HEK293T (cell line): ENCODE measurements around the gene ZFP36.

Experiments
- HDGF ChIP-seq: fragments of 450-650 bp; IDR thresholded peaks from 2 replicates; pipeline ENCODE4 v1.6.1; 2017; ENCODE audit warnings: antibody characterized with exemption, borderline replicate concordance
- LEF1 ChIP-seq: fragments of 450-650 bp; IDR thresholded peaks from 2 replicates; pipeline ENCODE4 v1.6.1; 2017; ENCODE audit warnings: mild to moderate bottlenecking, borderline replicate concordance
- NFRKB ChIP-seq: fragments of 450-650 bp; IDR thresholded peaks from 2 replicates; pipeline ENCODE4 v1.6.1; 2016; ENCODE audit warnings: mild to moderate bottlenecking, moderate library complexity
- SP1 ChIP-seq: fragments of 450-650 bp; IDR thresholded peaks from 2 replicates; pipeline ENCODE4 v1.6.1; 2017

DNA sequence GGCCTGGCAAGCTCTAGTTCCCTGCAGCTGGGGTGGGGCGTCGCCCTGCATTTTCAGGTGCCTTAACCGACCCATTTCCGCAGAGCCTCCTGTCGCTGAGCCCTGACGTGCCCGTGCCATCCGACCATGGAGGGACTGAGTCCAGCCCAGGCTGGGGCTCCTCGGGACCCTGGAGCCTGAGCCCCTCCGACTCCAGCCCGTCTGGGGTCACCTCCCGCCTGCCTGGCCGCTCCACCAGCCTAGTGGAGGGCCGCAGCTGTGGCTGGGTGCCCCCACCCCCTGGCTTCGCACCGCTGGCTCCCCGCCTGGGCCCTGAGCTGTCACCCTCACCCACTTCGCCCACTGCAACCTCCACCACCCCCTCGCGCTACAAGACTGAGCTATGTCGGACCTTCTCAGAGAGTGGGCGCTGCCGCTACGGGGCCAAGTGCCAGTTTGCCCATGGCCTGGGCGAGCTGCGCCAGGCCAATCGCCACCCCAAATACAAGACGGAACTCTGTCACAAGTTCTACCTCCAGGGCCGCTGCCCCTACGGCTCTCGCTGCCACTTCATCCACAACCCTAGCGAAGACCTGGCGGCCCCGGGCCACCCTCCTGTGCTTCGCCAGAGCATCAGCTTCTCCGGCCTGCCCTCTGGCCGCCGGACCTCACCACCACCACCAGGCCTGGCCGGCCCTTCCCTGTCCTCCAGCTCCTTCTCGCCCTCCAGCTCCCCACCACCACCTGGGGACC is 1.2 kb downstream of the ZFP36 start:
- TF ChIP-seq SP1 (no peak), LEF1 (no peak), NFRKB (no peak), HDGF (no peak)
